Activated naive CD4-positive, alpha-beta T cell treated with Interleukin-2 at 50 U/mL for 16 hours (primary cell): ENCODE data around the gene GNG2.

ENCODE experiments used
- DNase-seq: peaks from one replicate; pipeline ENCODE4 v3.0.0-alpha.2; 2020

The GNG2 gene

GRCh38 chr14:51895375-51895774 lies 35.0 kb downstream of the GNG2 start:
- no peak for DNase-seq

- DNase-seq = no peak
These were observed 37.5 kb downstream of the GNG2 start for GRCh38 chr14:51897791-51898355.

- DNase-seq = no peak
These were observed 41.1 kb downstream of the GNG2 start for GRCh38 chr14:51901475-51902024.

GRCh38 chr14:51905656-51906121 lies 45.3 kb downstream of the GNG2 start:
- DNase-seq = peak; percentile 69

- DNase-seq = no peak
These were observed 47.7 kb downstream of the GNG2 start for GRCh38 chr14:51908086-51908485.

GRCh38 chr14:51912112-51912786 lies 51.8 kb downstream of the GNG2 start:
- no peak for DNase-seq

GRCh38 chr14:51914310-51914709 lies 53.9 kb downstream of the GNG2 start:
- no peak for DNase-seq

- no peak for DNase-seq
These were observed 56.8 kb downstream of the GNG2 start for GRCh38 chr14:51917193-51917592.

GRCh38 chr14:51921026-51921425 lies 60.6 kb downstream of the GNG2 start:
- DNase-seq = no peak

- no peak for DNase-seq
These were observed 62.2 kb downstream of the GNG2 start for GRCh38 chr14:51922624-51923023.

GRCh38 chr14:51924600-51924999 lies 64.2 kb downstream of the GNG2 start:
- DNase-seq = no peak

- DNase-seq = no peak
These were observed 65.6 kb downstream of the GNG2 start for GRCh38 chr14:51925980-51926379.

- no peak for DNase-seq
These were observed 66.0 kb downstream of the GNG2 start for GRCh38 chr14:51926449-51926848.

- no peak for DNase-seq
These were observed 68.2 kb downstream of the GNG2 start for GRCh38 chr14:51928568-51928967.

- no peak for DNase-seq
These were observed 68.8 kb downstream of the GNG2 start for GRCh38 chr14:51929166-51929565.

GRCh38 chr14:51929910-51930682 lies 69.7 kb downstream of the GNG2 start:
- no peak for DNase-seq

GRCh38 chr14:51931308-51931707 lies 70.9 kb downstream of the GNG2 start:
- no peak for DNase-seq

- DNase-seq = no peak
These were observed 72.8 kb downstream of the GNG2 start for GRCh38 chr14:51933191-51933590.

GRCh38 chr14:51938137-51938536 lies 77.7 kb downstream of the GNG2 start:
- no peak for DNase-seq

- no peak for DNase-seq
These were observed 78.4 kb downstream of the GNG2 start for GRCh38 chr14:51938821-51939220.

GRCh38 chr14:51939226-51939625 lies 78.8 kb downstream of the GNG2 start:
- no peak for DNase-seq

- no peak for DNase-seq
These were observed 79.4 kb downstream of the GNG2 start for GRCh38 chr14:51939755-51940301.

- no peak for DNase-seq
These were observed 82.6 kb downstream of the GNG2 start for GRCh38 chr14:51942971-51943370.
